Upper lobe of right lung (tissue), 1 donor: ENCODE results near the gene ZNF723. TPM values are rescaled to one million over a fixed set of nuclear protein-coding genes. Genes with fewer than 3 reads are reported as not detected.

ENCODE experiments used
- ATAC-seq: fragments of 200-7000 bp; cut with Tn5 transposase; one replicate; pipeline ENCODE4 v1.9.1; 2020; ENCODE audit warnings: mild to moderate bottlenecking, moderate library complexity
- DNase-seq: peaks from one replicate; pipeline ENCODE4 v3.0.0-alpha.2; 2020
- H3K27ac ChIP-seq: fragments of 200-600 bp; one replicate; pipeline ENCODE4 v1.8.0; 2022
- H3K27me3 ChIP-seq: fragments of 200-600 bp; one replicate; pipeline ENCODE4 v1.8.0; 2022; ENCODE audit warnings: mild to moderate bottlenecking
- H3K36me3 ChIP-seq: fragments of 200-600 bp; one replicate; pipeline ENCODE4 v1.8.0; 2022
- H3K4me1 ChIP-seq: fragments of 200-600 bp; one replicate; pipeline ENCODE4 v1.8.0; 2022
- H3K4me3 ChIP-seq: fragments of 200-600 bp; one replicate; pipeline ENCODE4 v1.8.0; 2022; ENCODE audit warnings: mild to moderate bottlenecking
- H3K9me3 ChIP-seq: fragments of 200-600 bp; one replicate; pipeline ENCODE4 v1.8.0; 2022
- intact Hi-C: fragments of 100-400 bp; cut with DNase I; formaldehyde crosslinking; loops from one replicate; pipeline ENCODE4 v1.11.0; 2022
- total RNA-seq: library from RNA; stranded (reverse); fragmentation: NEBNext Ultra II Directional; extraction: Animal tissue kit (Norgen Biotek cat#: 25700); gene quantifications from one replicate; pipeline ENCODE4 v1.2.1, GENCODE V29; 2021
- TF ChIP-seq, protein P1 (sequence below): fragments of 200-600 bp; IDR thresholded peaks from one replicate; pipeline ENCODE4 v1.8.0; 2022; ENCODE audit warnings: antibody characterized with exemption
- donor health status: DM: no; HTN: yes; CAD: no; lungs with severe emphysema.

Gene ZNF723
- total RNA-seq, 1 donor from 2014 or later, result not detected

DNA sequence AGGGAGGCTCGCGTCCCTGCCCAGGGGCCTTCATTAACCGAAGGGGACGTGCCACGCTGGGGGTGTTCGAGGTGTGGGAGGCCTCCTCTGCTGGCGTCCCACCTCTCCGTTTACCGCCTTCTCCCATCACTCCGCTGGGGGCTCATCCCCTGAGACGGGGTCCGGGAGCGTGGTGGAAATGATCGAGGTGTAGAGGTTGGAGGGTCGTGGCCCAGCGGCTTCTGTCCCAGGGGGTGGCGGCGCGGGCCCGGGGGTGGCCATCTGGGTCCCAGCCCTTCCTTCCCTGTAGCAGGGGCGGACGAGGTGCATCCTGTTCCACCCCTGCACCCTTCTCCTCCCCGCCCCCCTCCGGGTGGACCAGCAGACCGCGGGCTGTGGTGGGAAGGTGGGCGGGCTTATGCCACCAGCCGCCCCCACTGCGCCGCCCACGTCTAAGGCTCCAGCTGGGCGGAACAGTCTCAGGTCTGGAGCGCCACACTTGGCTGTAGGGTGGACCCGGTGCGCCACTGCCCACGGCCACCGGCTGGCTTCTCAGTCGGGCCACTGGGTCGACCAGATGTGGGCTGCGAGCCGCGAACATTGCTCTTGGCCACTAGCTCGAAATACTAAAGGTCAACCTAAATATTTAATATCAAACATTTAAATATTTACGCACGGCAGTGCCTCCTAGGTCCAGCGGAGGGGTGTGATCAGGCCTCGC is 69.5 kb downstream of the ZNF723 start:
- no peaks in the 10 kb centered on the region for H3K27me3 ChIP-seq
- no peak overlapping the region for H3K27ac ChIP-seq
- H3K4me1 ChIP-seq, result no peaks in the 10 kb centered on the region
- ATAC-seq, result peak; percentile 39
- no peak for DNase-seq
- intact Hi-C loops, result no loop called here
- H3K9me3 ChIP-seq, result no peaks in the 10 kb centered on the region
- H3K36me3 ChIP-seq, result no peaks in the 10 kb centered on the region
- no peak overlapping the region for H3K4me3 ChIP-seq
- TF ChIP-seq, protein P1, sequence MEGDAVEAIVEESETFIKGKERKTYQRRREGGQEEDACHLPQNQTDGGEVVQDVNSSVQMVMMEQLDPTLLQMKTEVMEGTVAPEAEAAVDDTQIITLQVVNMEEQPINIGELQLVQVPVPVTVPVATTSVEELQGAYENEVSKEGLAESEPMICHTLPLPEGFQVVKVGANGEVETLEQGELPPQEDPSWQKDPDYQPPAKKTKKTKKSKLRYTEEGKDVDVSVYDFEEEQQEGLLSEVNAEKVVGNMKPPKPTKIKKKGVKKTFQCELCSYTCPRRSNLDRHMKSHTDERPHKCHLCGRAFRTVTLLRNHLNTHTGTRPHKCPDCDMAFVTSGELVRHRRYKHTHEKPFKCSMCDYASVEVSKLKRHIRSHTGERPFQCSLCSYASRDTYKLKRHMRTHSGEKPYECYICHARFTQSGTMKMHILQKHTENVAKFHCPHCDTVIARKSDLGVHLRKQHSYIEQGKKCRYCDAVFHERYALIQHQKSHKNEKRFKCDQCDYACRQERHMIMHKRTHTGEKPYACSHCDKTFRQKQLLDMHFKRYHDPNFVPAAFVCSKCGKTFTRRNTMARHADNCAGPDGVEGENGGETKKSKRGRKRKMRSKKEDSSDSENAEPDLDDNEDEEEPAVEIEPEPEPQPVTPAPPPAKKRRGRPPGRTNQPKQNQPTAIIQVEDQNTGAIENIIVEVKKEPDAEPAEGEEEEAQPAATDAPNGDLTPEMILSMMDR, result no peak

Other genes starting within 250 kb of the ZNF723 start
- gene ZNF492, start 198.0 kb upstream of the ZNF723 start, total RNA-seq, result 0.29 TPM
- 0.09 TPM for gene ZNF99, start 48.1 kb upstream of the ZNF723 start, total RNA-seq
- gene ZNF728, start 170.9 kb downstream of the ZNF723 start, total RNA-seq, result 0.96 TPM